ENCODE measurements around the gene ATP13A2. TPM values are rescaled to one million over a fixed set of nuclear protein-coding genes. Genes with fewer than 3 reads are reported as not detected.

The ATP13A2 gene
- total and polyA plus RNA-seq, 2 donors from 2014 or later = 23.8 to 38.6 TPM

- no peaks in the 10 kb centered on the region for H3K27me3 ChIP-seq (ENCODE audit: control insufficient read depth, insufficient read depth, low read length)
- DNase-seq (no peak), FAIRE-seq (no peak)
- no peaks in the 10 kb centered on the region for H3K9me3 ChIP-seq (ENCODE audit: control insufficient read depth in 2 of 3, insufficient read depth in 1 of 3, low read length in 3 of 3)
- no peak overlapping the region for H3K27ac ChIP-seq (ENCODE audit: low read depth in 2 of 2, low read length in 2 of 2)
- H3K4me3 ChIP-seq (ENCODE audit: low read length in 3 of 3) = no peak overlapping the region
- intact Hi-C loops (cut with DNase I) = loop anchor here (10.0 kb wide), 1 partner anchor 67 kb away; no protein-coding TSS in a partner anchor
- H3K4me1 ChIP-seq (ENCODE audit: control insufficient read depth in 2 of 3, insufficient read depth in 2 of 3, low read depth in 1 of 3, low read length in 3 of 3) = no peaks in the 10 kb centered on the region
- no peaks in the 10 kb centered on the region for H3K36me3 ChIP-seq (ENCODE audit: control insufficient read depth in 2 of 3, insufficient read depth in 3 of 3, low read length in 3 of 3)
- no peak overlapping the region for H3K9ac ChIP-seq (ENCODE audit: low read length in 3 of 3)
- no peak for TF ChIP-seq CTCF (IDR thresholded peaks at IDR 0.05; ENCODE audit: borderline replicate concordance, extremely low read depth, insufficient read depth)
Measured at GRCh38 chr1:16977377-16977776, 34.4 kb downstream of the ATP13A2 start.

GRCh38 chr1:16976966-16977365 is 34.8 kb downstream of the ATP13A2 start:
- H3K27ac ChIP-seq (ENCODE audit: low read depth in 2 of 2, low read length in 2 of 2) = no peak overlapping the region

GRCh38 chr1:16975838-16976237 is 35.9 kb downstream of the ATP13A2 start:
- Histone ChIP-seq H3K36me3 (ENCODE audit: control insufficient read depth in 2 of 3, insufficient read depth in 3 of 3, low read length in 3 of 3) (no peaks in the 10 kb centered on the region), H3K9me3 (ENCODE audit: control insufficient read depth in 2 of 3, insufficient read depth in 1 of 3, low read length in 3 of 3) (no peaks in the 10 kb centered on the region), H3K27ac (ENCODE audit: low read depth in 2 of 2, low read length in 2 of 2) (no peak overlapping the region), H3K9ac (ENCODE audit: low read length in 3 of 3) (no peak overlapping the region), H3K4me3 (ENCODE audit: low read length in 3 of 3) (no peak overlapping the region), H3K4me1 (ENCODE audit: control insufficient read depth in 2 of 3, insufficient read depth in 2 of 3, low read depth in 1 of 3, low read length in 3 of 3) (no peaks in the 10 kb centered on the region), H3K27me3 (ENCODE audit: control insufficient read depth, insufficient read depth, low read length) (no peaks in the 10 kb centered on the region)
- intact Hi-C loops (cut with DNase I) = loop anchor here (10.0 kb wide), 1 partner anchor 69 kb away; no protein-coding TSS in a partner anchor
- FAIRE-seq (no peak), DNase-seq (no peak)
- TF ChIP-seq CTCF (IDR thresholded peaks at IDR 0.05; ENCODE audit: borderline replicate concordance, extremely low read depth, insufficient read depth) = no peak

More at GRCh38 chr1:16976966-16977365, 34.8 kb downstream of the ATP13A2 start:
- no peak for FAIRE-seq
- H3K9ac ChIP-seq (ENCODE audit: low read length in 3 of 3) = no peak overlapping the region
- TF ChIP-seq CTCF (IDR thresholded peaks at IDR 0.05; ENCODE audit: borderline replicate concordance, extremely low read depth, insufficient read depth) = no peak
- H3K36me3 ChIP-seq (ENCODE audit: control insufficient read depth in 2 of 3, insufficient read depth in 3 of 3, low read length in 3 of 3) = no peaks in the 10 kb centered on the region
- intact Hi-C loops (cut with DNase I) = loop anchor here (10.0 kb wide), 1 partner anchor 68 kb away; no protein-coding TSS in a partner anchor
- H3K4me3 ChIP-seq (ENCODE audit: low read length in 3 of 3) = no peak overlapping the region
- H3K4me1 ChIP-seq (ENCODE audit: control insufficient read depth in 2 of 3, insufficient read depth in 2 of 3, low read depth in 1 of 3, low read length in 3 of 3) = no peaks in the 10 kb centered on the region
- H3K27me3 ChIP-seq (ENCODE audit: control insufficient read depth, insufficient read depth, low read length) = no peaks in the 10 kb centered on the region
- no peak for DNase-seq
- no peaks in the 10 kb centered on the region for H3K9me3 ChIP-seq (ENCODE audit: control insufficient read depth in 2 of 3, insufficient read depth in 1 of 3, low read length in 3 of 3)

- Histone ChIP-seq H3K4me1 (ENCODE audit: control insufficient read depth in 2 of 3, insufficient read depth in 2 of 3, low read depth in 1 of 3, low read length in 3 of 3) (no peaks in the 10 kb centered on the region), H3K9ac (ENCODE audit: low read length in 3 of 3) (no peak overlapping the region), H3K36me3 (ENCODE audit: control insufficient read depth in 2 of 3, insufficient read depth in 3 of 3, low read length in 3 of 3) (no peaks in the 10 kb centered on the region), H3K27ac (ENCODE audit: low read depth in 2 of 2, low read length in 2 of 2) (no peak overlapping the region), H3K9me3 (ENCODE audit: control insufficient read depth in 2 of 3, insufficient read depth in 1 of 3, low read length in 3 of 3) (no peaks in the 10 kb centered on the region), H3K4me3 (ENCODE audit: low read length in 3 of 3) (no peak overlapping the region), H3K27me3 (ENCODE audit: control insufficient read depth, insufficient read depth, low read length) (no peaks in the 10 kb centered on the region)
- intact Hi-C loops (cut with DNase I) = loop anchor here (10.0 kb wide), 1 partner anchor 70 kb away; no protein-coding TSS in a partner anchor
- FAIRE-seq = no peak
- TF ChIP-seq CTCF (IDR thresholded peaks at IDR 0.05; ENCODE audit: borderline replicate concordance, extremely low read depth, insufficient read depth) = no peak
- no peak for DNase-seq
Measured at GRCh38 chr1:16975211-16975610, 36.5 kb downstream of the ATP13A2 start.
